COLO829 (cell line): ENCODE results near the gene CBX8.

ENCODE experiments used
- DNase-seq: peaks from one replicate; pipeline ENCODE4 v3.0.0; 2012; ENCODE audit warnings: low spot score

Gene CBX8

GRCh38 chr17:79835470-79835899 is 38.6 kb upstream of the CBX8 start:
- DNase-seq: no peak

GRCh38 chr17:79834565-79835469 is 37.9 kb upstream of the CBX8 start:
- no peak for DNase-seq

DNA sequence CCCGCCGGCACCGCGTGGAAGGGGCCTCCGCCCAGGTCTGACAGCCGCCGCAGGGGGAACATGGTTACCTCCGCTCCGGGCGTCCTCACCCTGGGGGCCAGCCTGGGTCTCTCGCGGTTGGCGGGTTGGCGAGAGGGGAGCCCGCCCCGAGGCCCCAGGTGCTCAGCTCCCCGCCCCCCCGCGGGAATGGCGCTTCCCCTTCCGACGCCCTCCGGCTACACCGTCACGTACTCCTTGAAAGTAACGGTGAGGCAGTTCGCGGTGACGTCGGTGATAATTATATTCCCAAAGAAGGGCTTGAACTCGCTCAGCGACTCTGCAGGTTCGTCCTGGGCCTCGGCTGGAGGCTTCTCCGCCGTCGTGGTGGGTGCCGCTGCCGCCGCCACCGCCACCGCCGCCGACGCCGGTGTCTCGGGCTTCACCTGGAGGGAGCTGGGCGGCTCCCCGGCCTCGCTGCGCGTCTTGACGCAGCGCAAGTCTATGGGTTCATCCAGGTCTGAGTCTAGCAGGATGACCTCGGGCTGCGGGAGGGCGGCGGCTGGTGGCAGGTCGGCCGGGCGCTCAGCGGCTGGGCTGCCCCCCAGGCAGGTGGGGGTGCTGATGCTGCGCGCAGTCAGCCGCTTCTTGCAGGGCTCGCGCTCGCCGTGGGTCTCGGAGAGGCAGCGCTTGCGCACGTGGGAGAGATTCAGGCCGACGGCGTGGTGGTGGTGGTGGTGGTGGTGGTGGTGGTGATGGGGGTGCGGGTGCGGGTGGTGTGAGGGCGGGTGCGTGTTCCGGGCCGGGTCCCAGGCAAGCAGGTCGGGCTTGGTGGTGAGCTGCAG is 37.1 kb upstream of the CBX8 start:
- no peak for DNase-seq

DNA sequence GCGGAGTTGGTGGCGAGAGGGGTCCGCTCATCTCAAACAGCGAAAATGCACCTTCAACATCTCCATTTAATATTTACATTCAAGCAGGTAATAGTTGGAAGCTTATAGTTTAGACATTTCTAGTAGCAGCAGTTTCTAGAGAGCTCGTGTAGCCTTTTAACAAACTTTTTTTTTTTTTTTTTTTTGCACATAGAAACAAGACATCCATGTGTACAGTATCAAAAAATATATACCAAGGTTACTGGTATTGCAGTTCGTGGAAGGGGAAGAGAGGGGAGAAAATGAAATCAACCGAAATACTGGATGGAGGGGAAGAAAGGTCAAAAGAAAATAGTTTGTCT is 36.2 kb upstream of the CBX8 start:
- DNase-seq: no peak

- no peak for DNase-seq
Measured at GRCh38 chr17:79832218-79833109, 35.6 kb upstream of the CBX8 start.

- DNase-seq: peak; percentile 87
Measured at GRCh38 chr17:79831265-79832217, 34.7 kb upstream of the CBX8 start.

GRCh38 chr17:79830763-79831264 is 33.9 kb upstream of the CBX8 start:
- no peak for DNase-seq

DNA sequence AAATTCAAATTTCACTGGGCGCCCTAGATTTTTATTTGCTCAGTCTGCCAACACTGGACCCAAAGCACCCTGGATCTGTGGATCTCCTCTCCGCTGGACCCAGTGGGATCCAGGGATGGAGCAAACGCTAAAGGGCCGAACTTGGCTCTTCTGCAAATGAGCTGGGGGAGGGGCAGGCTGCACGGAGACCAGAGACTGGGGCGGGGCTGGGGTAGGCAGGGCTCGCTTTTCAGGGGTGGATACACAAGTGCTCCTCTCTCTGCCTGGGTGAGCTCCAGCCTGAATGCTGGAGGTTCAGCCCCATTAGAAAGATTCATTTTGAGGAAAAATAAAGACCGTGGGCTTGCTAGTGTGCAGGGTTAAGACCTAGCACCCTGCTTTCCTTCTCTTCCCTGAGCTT is 33.4 kb upstream of the CBX8 start:
- DNase-seq: no peak

GRCh38 chr17:79829457-79829856 is 32.6 kb upstream of the CBX8 start:
- DNase-seq: no peak

- no peak for DNase-seq
Measured at GRCh38 chr17:79829004-79829403, 32.1 kb upstream of the CBX8 start.

- DNase-seq: no peak
Measured at GRCh38 chr17:79826841-79827578, 30.1 kb upstream of the CBX8 start.

DNA sequence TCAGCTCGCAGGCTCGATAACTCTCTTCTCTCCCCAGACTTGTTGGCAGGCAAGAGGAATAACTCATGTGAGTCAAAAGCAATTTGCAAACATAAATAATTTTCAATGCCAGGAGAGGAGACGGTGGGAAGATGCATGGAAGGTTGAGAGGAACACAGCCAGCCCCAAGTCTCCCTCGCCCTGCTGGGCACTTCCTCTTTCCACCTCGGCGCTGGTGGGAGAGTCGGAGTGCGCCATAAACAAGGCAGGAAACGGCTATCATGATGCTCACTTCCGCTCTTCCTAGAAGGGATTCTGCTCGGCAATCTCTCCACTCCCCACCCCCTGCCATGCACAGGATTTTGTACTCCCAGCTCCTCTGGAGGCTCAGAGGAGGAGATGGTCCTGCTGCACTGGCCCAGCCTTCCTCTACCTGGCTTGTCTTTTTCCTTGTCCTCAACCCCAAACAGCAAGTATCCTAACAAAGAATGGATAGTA is 29.4 kb upstream of the CBX8 start:
- DNase-seq: no peak

DNA sequence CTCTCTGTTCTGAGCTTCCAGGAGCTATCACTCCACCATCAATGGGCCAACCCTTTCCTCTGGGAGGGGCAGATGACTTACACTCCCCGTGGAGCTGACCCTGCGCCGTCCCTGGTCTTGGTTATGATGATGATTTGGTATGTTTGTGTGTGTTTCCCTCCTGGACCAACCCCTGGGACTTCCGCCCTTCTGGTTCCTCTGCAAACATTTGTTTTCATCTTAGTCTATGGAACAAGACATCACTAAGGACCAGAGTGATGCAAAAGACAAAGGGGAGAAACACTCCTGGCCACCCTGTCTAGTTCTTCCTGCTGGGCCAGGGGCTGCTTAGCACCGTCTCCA is 28.7 kb upstream of the CBX8 start:
- DNase-seq: no peak

DNA sequence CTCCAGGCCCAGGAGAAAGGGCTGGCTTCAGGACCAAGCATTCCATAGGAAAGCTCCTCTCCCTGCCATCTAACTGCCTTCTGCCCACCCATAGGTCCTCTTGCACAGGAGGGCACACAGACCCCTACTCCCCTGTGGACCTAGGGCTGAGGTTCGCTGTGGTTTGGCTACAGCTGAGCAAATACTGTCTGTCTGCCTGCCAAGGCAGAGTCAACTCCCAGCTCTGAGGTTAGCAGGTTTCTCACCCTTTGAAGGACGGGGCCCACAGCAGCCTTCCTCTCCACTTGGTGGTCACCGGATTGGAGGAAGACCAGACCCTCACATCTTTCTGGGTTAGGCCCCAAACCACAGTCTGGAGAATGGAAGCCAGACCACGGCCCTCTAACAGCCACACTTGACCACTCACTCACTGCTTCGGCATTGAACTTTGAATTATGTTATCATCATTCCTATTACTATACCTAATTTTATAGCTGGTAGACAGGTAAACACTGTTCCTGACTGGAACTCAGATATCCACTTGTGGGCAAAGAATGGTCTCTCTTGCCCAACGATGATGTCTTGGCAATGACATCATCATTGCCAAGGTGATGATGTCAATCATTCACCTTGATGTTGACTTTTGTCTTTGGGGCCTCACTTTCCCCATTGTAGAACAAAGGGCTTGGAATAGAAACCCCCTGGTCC is 28.2 kb upstream of the CBX8 start:
- DNase-seq: no peak

GRCh38 chr17:79824234-79824633 is 27.4 kb upstream of the CBX8 start:
- DNase-seq: no peak

GRCh38 chr17:79822583-79823124 is 25.8 kb upstream of the CBX8 start:
- no peak for DNase-seq

DNA sequence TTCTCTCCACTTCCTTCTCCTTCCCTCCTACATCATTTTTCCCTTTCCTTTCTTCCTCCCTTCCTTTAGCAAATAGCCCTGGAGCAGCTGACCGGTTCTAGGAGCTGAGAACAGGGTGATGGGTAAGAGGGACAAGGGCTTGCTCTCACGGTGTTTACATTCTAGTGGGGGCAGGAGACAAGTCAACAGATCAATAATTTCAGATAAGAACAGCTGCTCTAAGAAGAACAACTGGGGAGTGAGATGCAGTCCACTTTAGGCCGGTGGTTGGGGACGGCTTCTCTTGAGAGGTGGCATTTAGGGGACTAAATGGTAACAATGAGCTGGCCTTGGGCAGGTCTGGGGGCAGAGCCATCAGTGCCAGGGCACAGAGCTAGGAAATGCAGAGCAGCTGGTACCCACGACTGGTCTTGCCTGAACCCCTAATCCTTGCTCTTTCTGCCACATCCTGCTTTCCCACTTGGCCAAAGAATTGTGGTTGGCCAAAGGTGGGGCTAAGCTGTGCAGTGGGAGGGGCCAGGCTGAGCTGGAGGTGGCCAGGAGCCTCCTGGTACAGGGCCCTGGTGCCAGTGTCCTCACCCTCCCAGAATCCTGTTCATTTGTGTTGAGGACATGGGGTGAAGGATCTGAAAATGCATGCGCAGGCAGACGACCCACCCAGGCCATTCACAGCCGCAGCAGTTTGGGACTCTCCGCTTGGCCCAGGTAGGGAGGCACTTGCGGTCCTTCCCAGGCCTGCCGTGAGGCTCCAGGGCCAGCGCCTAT is 24.6 kb upstream of the CBX8 start:
- no peak for DNase-seq

- DNase-seq: no peak
Measured at GRCh38 chr17:79820959-79821330, 24.1 kb upstream of the CBX8 start.
